Neural progenitor cell (in vitro differentiated cells): Measurements from ENCODE around the gene RPS13. TPM values are rescaled to one million over a fixed set of nuclear protein-coding genes. Genes with fewer than 3 reads are reported as not detected.
A peak's percentile ranks its signal among the peaks of the same experiment; 100 is the strongest.
"Not testable (repeated sequence)": the region's sequence is repeated elsewhere in the genome, so short reads cannot be mapped to it uniquely, and the experiment has no call there.

Experiments
- DNase-seq: peaks from one replicate; pipeline ENCODE4 v3.0.0-alpha.2; 2016; ENCODE audit warnings: low spot score
- H2AFZ ChIP-seq: fragments of 200-600 bp; sonication (generic); replicated peaks from 2 replicates; pipeline ENCODE4 v1.6.1; 2016; ENCODE audit warnings: antibody characterized with exemption
- H3F3A ChIP-seq: fragments of 200-600 bp; sonication (generic); 2 replicates; pipeline ENCODE4 v1.6.1; 2016; ENCODE audit warnings: antibody characterized with exemption, low read depth
- H3K27ac ChIP-seq: fragments of 200-600 bp; sonication (generic); 2 replicates; pipeline ENCODE4 v1.5.1; 2016; ENCODE audit warnings: mild to moderate bottlenecking
- H3K27me3 ChIP-seq: fragments of 200-600 bp; sonication (generic); 2 replicates; pipeline ENCODE4 v1.6.1; 2016; ENCODE audit warnings: mild to moderate bottlenecking, moderate library complexity
- H3K36me3 ChIP-seq: fragments of 200-600 bp; sonication (generic); 2 replicates; pipeline ENCODE4 v1.5.1; 2016
- H3K4me1 ChIP-seq: fragments of 200-600 bp; sonication (generic); 2 replicates; pipeline ENCODE4 v1.6.1; 2016; ENCODE audit warnings: mixed run types
- H3K4me2 ChIP-seq: fragments of 200-600 bp; sonication (generic); 2 replicates; pipeline ENCODE4 v1.6.1; 2016
- H3K4me3 ChIP-seq: fragments of 200-600 bp; sonication (generic); 2 replicates; pipeline ENCODE4 v1.5.1; 2016
- H3K79me2 ChIP-seq: fragments of 200-600 bp; sonication (generic); 2 replicates; pipeline ENCODE4 v1.6.1; 2016; ENCODE audit warnings: low read depth
- H3K9ac ChIP-seq: fragments of 200-600 bp; sonication (generic); 2 replicates; pipeline ENCODE4 v1.6.1; 2016
- H3K9me3 ChIP-seq: fragments of 200-600 bp; sonication (generic); 2 replicates; pipeline ENCODE4 v1.5.1; 2016; ENCODE audit warnings: low read depth
- H4K20me1 ChIP-seq: fragments of 200-600 bp; sonication (generic); 2 replicates; pipeline ENCODE4 v1.6.1; 2016; ENCODE audit warnings: low read depth
- H3K27ac Mint-ChIP-seq: 3 replicates; pipeline ENCODE4 v1.8.0; 2021; ENCODE audit warnings: mixed read lengths
- H3K27me3 Mint-ChIP-seq: 2 replicates; pipeline ENCODE4 v1.8.0; 2022; ENCODE audit warnings: low read depth, mild to moderate bottlenecking, inconsistent platforms, moderate library complexity, mixed read lengths; ENCODE audit not compliant: insufficient read depth
- H3K36me3 Mint-ChIP-seq: 3 replicates; pipeline ENCODE4 v1.8.0; 2021; ENCODE audit warnings: mixed read lengths
- H3K4me1 Mint-ChIP-seq: 3 replicates; pipeline ENCODE4 v1.8.0; 2021; ENCODE audit warnings: mixed read lengths
- H3K4me3 Mint-ChIP-seq: 3 replicates; pipeline ENCODE4 v1.8.0; 2021; ENCODE audit warnings: mild to moderate bottlenecking, moderate library complexity, mixed read lengths
- H3K9me3 Mint-ChIP-seq: 3 replicates; pipeline ENCODE4 v1.8.0; 2020; ENCODE audit warnings: mixed read lengths
- CTCF ChIP-seq: fragments of 200-600 bp; sonication (generic); IDR thresholded peaks from 2 replicates; pipeline ENCODE4 v1.5.1; 2017; ENCODE audit warnings: antibody characterized with exemption, mild to moderate bottlenecking
- EZH2 ChIP-seq: fragments of 200-600 bp; sonication (generic); IDR thresholded peaks from 2 replicates; pipeline ENCODE4 v1.6.1; 2017; ENCODE audit warnings: antibody characterized with exemption, mild to moderate bottlenecking, moderate library complexity
- EZH2phosphoT487 ChIP-seq: fragments of 200-600 bp; sonication (generic); IDR thresholded peaks from 2 replicates; pipeline ENCODE4 v1.6.1; 2017; ENCODE audit warnings: antibody characterized with exemption
- total RNA-seq: library from RNA; depleted of rRNA; stranded (reverse); fragments of >200 nt; gene quantifications from 2 replicates; pipeline ENCODE4 v1.2.3, GENCODE V29; 2015; ENCODE audit warnings: low replicate concordance

The RPS13 gene
- total RNA-seq, 1 donor from 2014 or later, result 1,918 TPM

GRCh38 chr11:17066691-17067090 is 10.8 kb downstream of the RPS13 start:
- peaks cover 4% of the 10 kb centered on the region for H3K27me3 Mint-ChIP-seq
- Histone ChIP-seq H3K27me3 (no peaks in the 10 kb centered on the region), H3F3A (peaks cover 11% of the 10 kb centered on the region), H3K79me2 (no peaks in the 10 kb centered on the region), H3K4me2 (no peak overlapping the region), H3K9ac (no peak overlapping the region), H3K9me3 (no peaks in the 10 kb centered on the region), H3K4me1 (no peaks in the 10 kb centered on the region), H3K36me3 (no peaks in the 10 kb centered on the region), H3K27ac (no peak overlapping the region), H3K4me3 (no peak overlapping the region), H4K20me1 (no peaks in the 10 kb centered on the region), H2AFZ (no peak overlapping the region)
- H3K9me3 Mint-ChIP-seq, result peaks cover 4% of the 10 kb centered on the region
- H3K36me3 Mint-ChIP-seq, result peaks cover 2% of the 10 kb centered on the region
- no peak for DNase-seq
- H3K27ac Mint-ChIP-seq, result no peak overlapping the region
- no peak for TF ChIP-seq EZH2phosphoT487
- H3K4me3 Mint-ChIP-seq, result no peak overlapping the region
- no peaks in the 10 kb centered on the region for H3K4me1 Mint-ChIP-seq

- Mint-ChIP-seq H3K9me3 (peaks cover 9% of the 10 kb centered on the region), H3K4me1 (no peaks in the 10 kb centered on the region), H3K4me3 (peak overlapping the region; percentile 9), H3K27me3 (peaks cover 2% of the 10 kb centered on the region), H3K27ac (no peak overlapping the region), H3K36me3 (peaks cover 2% of the 10 kb centered on the region)
- Histone ChIP-seq H3K4me1 (no peaks in the 10 kb centered on the region), H3K27me3 (no peaks in the 10 kb centered on the region), H3K27ac (no peak overlapping the region), H3K9me3 (no peaks in the 10 kb centered on the region), H2AFZ (no peak overlapping the region), H3K9ac (no peak overlapping the region), H4K20me1 (no peaks in the 10 kb centered on the region), H3K4me2 (no peak overlapping the region), H3K36me3 (no peaks in the 10 kb centered on the region), H3F3A (no peaks in the 10 kb centered on the region), H3K4me3 (no peak overlapping the region), H3K79me2 (no peaks in the 10 kb centered on the region)
- peak; percentile 81 for DNase-seq
- no peak for TF ChIP-seq EZH2
- TF ChIP-seq EZH2phosphoT487, result no peak
- TF ChIP-seq CTCF, result peak; percentile 92
Measured at GRCh38 chr11:17063171-17064002, 14.1 kb downstream of the RPS13 start.

GRCh38 chr11:17051146-17051545 is 26.3 kb downstream of the RPS13 start:
- peaks cover 13% of the 10 kb centered on the region for H3K9me3 Mint-ChIP-seq
- H3K36me3 Mint-ChIP-seq, result peaks cover 13% of the 10 kb centered on the region
- DNase-seq, H3K4me3 ChIP-seq, H3K27me3 Mint-ChIP-seq, H3K4me3 Mint-ChIP-seq, H3K9ac ChIP-seq, H3K27ac Mint-ChIP-seq, H3K27ac ChIP-seq, H3K4me1 Mint-ChIP-seq, H3K4me2 ChIP-seq, H3K36me3 ChIP-seq, H3K9me3 ChIP-seq, H2AFZ ChIP-seq, H4K20me1 ChIP-seq, H3K27me3 ChIP-seq, H3K79me2 ChIP-seq, H3K4me1 ChIP-seq: not testable (repeated sequence)
- H3F3A ChIP-seq, result peaks cover 14% of the 10 kb centered on the region

GRCh38 chr11:17048491-17048890 is 29.0 kb downstream of the RPS13 start:
- H2AFZ ChIP-seq, H3K4me3 Mint-ChIP-seq, H3K79me2 ChIP-seq, DNase-seq, H3K27ac ChIP-seq, H3K4me3 ChIP-seq, H3K27me3 Mint-ChIP-seq, H3K4me1 Mint-ChIP-seq, H3K9ac ChIP-seq, H3K4me2 ChIP-seq, H4K20me1 ChIP-seq, H3K36me3 ChIP-seq, H3K4me1 ChIP-seq, H3K9me3 ChIP-seq, H3F3A ChIP-seq, H3K27me3 ChIP-seq: not testable (repeated sequence)
- Mint-ChIP-seq H3K27ac (peak overlapping the region; percentile 50), H3K36me3 (peaks cover 13% of the 10 kb centered on the region), H3K9me3 (peaks cover 13% of the 10 kb centered on the region)

- no peak overlapping the region for H3K4me2 ChIP-seq
- Mint-ChIP-seq H3K4me1 (no peaks in the 10 kb centered on the region), H3K27me3 (peaks cover 4% of the 10 kb centered on the region), H3K27ac (no peak overlapping the region), H3K9me3 (peaks cover 3% of the 10 kb centered on the region), H3K36me3 (peaks cover 3% of the 10 kb centered on the region), H3K4me3 (no peak overlapping the region)
- no peaks in the 10 kb centered on the region for H3K79me2 ChIP-seq
- no peak for DNase-seq
- H3K27me3 ChIP-seq, result no peaks in the 10 kb centered on the region
- H3K9ac ChIP-seq, result no peak overlapping the region
- H3K36me3 ChIP-seq, result no peaks in the 10 kb centered on the region
- H3F3A ChIP-seq, result no peaks in the 10 kb centered on the region
- no peak overlapping the region for H3K27ac ChIP-seq
- no peaks in the 10 kb centered on the region for H3K9me3 ChIP-seq
- no peak overlapping the region for H3K4me3 ChIP-seq
- no peaks in the 10 kb centered on the region for H4K20me1 ChIP-seq
- no peak overlapping the region for H2AFZ ChIP-seq
- H3K4me1 ChIP-seq, result no peaks in the 10 kb centered on the region
- no peak for TF ChIP-seq EZH2
- no peak for TF ChIP-seq EZH2phosphoT487
Measured at GRCh38 chr11:17046690-17047089, 30.8 kb downstream of the RPS13 start.
